Measurements from ENCODE around the gene DDX59. TPM values are rescaled to one million over a fixed set of nuclear protein-coding genes. Genes with fewer than 3 reads are reported as not detected.
A peak's percentile ranks its signal among the peaks of the same experiment; 100 is the strongest.

Gene DDX59
- total and polyA plus RNA-seq, 9 of the 15 experiments (the other 6 are each of a cell fraction or from before 2014, with no cell fraction given) = 8.3 to 30.4 (median 19.8) TPM

DNA sequence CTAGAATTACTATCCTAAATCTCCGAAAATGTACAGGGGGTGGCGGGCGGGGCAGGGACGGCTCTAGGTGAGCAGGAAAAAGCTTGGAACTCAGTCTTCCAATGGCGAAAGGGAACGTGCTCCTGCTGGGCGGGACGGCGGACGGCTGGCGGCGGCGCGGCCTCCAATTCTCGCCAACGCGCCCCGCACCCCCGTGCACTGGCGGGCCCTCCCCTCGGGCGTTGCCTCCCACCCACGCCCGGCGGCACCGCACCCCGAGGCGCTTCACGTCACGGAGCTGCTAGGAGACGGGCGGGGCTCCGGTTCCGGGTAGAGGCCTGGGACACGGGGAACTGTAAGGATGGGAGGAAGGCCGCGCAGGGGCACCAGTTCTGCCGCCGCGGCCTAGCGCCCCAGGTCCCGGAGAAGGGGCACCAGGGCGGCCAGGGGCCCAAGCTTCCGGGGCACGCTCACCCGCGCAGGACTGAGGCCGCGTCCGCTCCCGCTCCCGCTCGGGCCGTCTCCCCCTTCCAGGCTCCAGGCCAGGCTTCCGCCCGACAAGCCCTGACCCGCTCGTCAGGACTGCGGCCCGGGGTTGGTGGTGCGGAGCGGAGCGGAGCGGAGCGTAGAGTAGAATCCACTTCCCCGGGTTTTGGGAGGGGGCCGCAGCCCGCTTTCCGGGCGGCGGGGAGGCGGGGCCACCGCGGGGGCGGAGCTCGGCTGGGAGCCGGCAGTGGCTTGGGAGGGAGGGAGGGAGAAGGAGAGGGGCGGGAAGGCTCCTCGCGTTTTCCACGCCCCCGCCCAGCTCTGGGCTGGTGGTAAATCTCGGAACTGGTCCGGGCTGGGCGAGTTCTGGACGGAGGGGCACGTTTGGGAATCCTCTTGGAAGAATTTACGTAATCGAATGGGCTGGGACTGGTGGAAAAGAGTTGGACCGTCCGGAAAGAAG is at the start of gene DDX59 (continued):
- TF ChIP-seq E2F3 (CRISPR knock-in tag; IDR thresholded peaks at IDR 0.05) = peak; percentile 72; the same call in 1 of the 2 replicates
- TF ChIP-seq ETV1 (tag; conservative IDR thresholded peaks at IDR 0.05; ENCODE audit: low read depth) = peak; percentile 84
- TF ChIP-seq YY1 (IDR thresholded peaks at IDR 0.05; ENCODE audit: borderline replicate concordance in 1 of 3, control insufficient read depth in 1 of 3, extremely low read depth in 1 of 3, insufficient read depth in 3 of 3, insufficient read length in 1 of 3, insufficient replicate concordance in 2 of 3, low read depth in 1 of 3, low read length in 2 of 3) = peak in 2 of 3 experiments; percentile 56 to 77
- no peak for TF ChIP-seq LARP7 (IDR thresholded peaks at IDR 0.05)
- peak; percentile 52; the same call in 1 of the 2 replicates for TF ChIP-seq ZNF76 (CRISPR knock-in tag; IDR thresholded peaks at IDR 0.05; ENCODE audit: borderline replicate concordance)
- TF ChIP-seq MCM3 (IDR thresholded peaks at IDR 0.05) = no peak
- 0 out of 4 replicates have a peak, but pooled peaks of 1 of the 2 experiments have one; percentile 13 for TF ChIP-seq KDM1A (IDR thresholded peaks at IDR 0.05)
- peak; percentile 14; the same call in 1 of the 2 replicates for TF ChIP-seq XRCC5 (IDR thresholded peaks at IDR 0.05; ENCODE audit: low read depth, low read length)
- TF ChIP-seq RAD21 (CRISPR knock-in tag; conservative IDR thresholded peaks at IDR 0.05 in 1 of 2, IDR thresholded peaks at IDR 0.05 in 1 of 2) = peak in 1 of 2 experiments; percentile 5; a peak in 1 of 4 replicates
- no peak for TF ChIP-seq USF2 (CRISPR knock-in tag; IDR thresholded peaks at IDR 0.05)
- TF ChIP-seq EZH2 (IDR thresholded peaks at IDR 0.05; ENCODE audit: borderline replicate concordance, low read depth, low read length) = no peak
- peak; percentile 67 for TF ChIP-seq SIN3B (IDR thresholded peaks at IDR 0.05; ENCODE audit: low read depth)
- TF ChIP-seq ELF2 (CRISPR knock-in tag; IDR thresholded peaks at IDR 0.05) = peak; percentile 85
- TF ChIP-seq, protein P1, sequence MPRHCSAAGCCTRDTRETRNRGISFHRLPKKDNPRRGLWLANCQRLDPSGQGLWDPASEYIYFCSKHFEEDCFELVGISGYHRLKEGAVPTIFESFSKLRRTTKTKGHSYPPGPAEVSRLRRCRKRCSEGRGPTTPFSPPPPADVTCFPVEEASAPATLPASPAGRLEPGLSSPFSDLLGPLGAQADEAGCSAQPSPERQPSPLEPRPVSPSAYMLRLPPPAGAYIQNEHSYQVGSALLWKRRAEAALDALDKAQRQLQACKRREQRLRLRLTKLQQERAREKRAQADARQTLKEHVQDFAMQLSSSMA (CRISPR knock-in tag; IDR thresholded peaks at IDR 0.05) = peak; percentile 78; the same call in 1 of the 2 replicates
- TF ChIP-seq, protein P2, sequence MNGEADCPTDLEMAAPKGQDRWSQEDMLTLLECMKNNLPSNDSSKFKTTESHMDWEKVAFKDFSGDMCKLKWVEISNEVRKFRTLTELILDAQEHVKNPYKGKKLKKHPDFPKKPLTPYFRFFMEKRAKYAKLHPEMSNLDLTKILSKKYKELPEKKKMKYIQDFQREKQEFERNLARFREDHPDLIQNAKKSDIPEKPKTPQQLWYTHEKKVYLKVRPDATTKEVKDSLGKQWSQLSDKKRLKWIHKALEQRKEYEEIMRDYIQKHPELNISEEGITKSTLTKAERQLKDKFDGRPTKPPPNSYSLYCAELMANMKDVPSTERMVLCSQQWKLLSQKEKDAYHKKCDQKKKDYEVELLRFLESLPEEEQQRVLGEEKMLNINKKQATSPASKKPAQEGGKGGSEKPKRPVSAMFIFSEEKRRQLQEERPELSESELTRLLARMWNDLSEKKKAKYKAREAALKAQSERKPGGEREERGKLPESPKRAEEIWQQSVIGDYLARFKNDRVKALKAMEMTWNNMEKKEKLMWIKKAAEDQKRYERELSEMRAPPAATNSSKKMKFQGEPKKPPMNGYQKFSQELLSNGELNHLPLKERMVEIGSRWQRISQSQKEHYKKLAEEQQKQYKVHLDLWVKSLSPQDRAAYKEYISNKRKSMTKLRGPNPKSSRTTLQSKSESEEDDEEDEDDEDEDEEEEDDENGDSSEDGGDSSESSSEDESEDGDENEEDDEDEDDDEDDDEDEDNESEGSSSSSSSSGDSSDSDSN (IDR thresholded peaks at IDR 0.05; ENCODE audit: borderline replicate concordance in 1 of 2, low read depth in 2 of 2, low read length in 2 of 2) = peak; percentile 93 to 95; a peak in 3 of 4 replicates
- TF ChIP-seq ZC3H11A (IDR thresholded peaks at IDR 0.05; ENCODE audit: low read depth, low read length) = no peak
- TF ChIP-seq C11orf30 (IDR thresholded peaks at IDR 0.05; ENCODE audit: low read depth) = no peak
- TF ChIP-seq ZNF263 (CRISPR knock-in tag; IDR thresholded peaks at IDR 0.05; ENCODE audit: borderline replicate concordance) = no peak; the same call in 1 of the 2 replicates
- no peak for TF ChIP-seq SMC3 (conservative IDR thresholded peaks at IDR 0.05; ENCODE audit: insufficient read depth, low read depth, low read length)
- 0 out of 2 replicates have a peak, but pooled peaks have one; percentile 19 for TF ChIP-seq HINFP (tag; conservative IDR thresholded peaks at IDR 0.05; ENCODE audit: low read depth)

Measured in K562 (cell line).